Immature natural killer cell (primary cell): ENCODE results near the gene IL17RC. TPM values are rescaled to one million over a fixed set of nuclear protein-coding genes. Genes with fewer than 3 reads are reported as not detected.
A peak's percentile ranks its signal among the peaks of the same experiment; 100 is the strongest.
"Not testable (repeated sequence)": the region's sequence is repeated elsewhere in the genome, so short reads cannot be mapped to it uniquely, and the experiment has no call there.

ENCODE experiments used
- DNase-seq, 3 donors: peaks; one replicate each; pipeline ENCODE4 v3.0.0; 2022; ENCODE audit warnings: mixed read lengths in 1 of 3
- H3K27ac Mint-ChIP-seq, 6 donors: one replicate each; pipeline ENCODE4 v1.8.0; 2020; ENCODE audit warnings: mixed read lengths in 6 of 6, mild to moderate bottlenecking in 5 of 6, inconsistent platforms in 4 of 6, moderate library complexity in 3 of 6
- H3K27me3 Mint-ChIP-seq, 3 donors: one replicate each; pipeline ENCODE4 v1.8.0; 2020 to 2021; ENCODE audit warnings: low read depth in 3 of 3, mild to moderate bottlenecking in 3 of 3, mixed read lengths in 3 of 3, moderate library complexity in 3 of 3, inconsistent platforms in 1 of 3
- H3K36me3 Mint-ChIP-seq, 3 donors: one replicate each; pipeline ENCODE4 v1.8.0; 2020; ENCODE audit warnings: mixed read lengths in 3 of 3, inconsistent platforms in 2 of 3, mild to moderate bottlenecking in 2 of 3
- H3K4me1 Mint-ChIP-seq, 2 donors: one replicate each; pipeline ENCODE4 v1.8.0; 2020; ENCODE audit warnings: inconsistent platforms in 2 of 2, mild to moderate bottlenecking in 2 of 2, mixed read lengths in 2 of 2, moderate library complexity in 1 of 2
- H3K4me3 Mint-ChIP-seq, 5 donors: one replicate each; pipeline ENCODE4 v1.8.0; 2020; ENCODE audit warnings: mild to moderate bottlenecking in 5 of 5, mixed read lengths in 5 of 5, inconsistent platforms in 3 of 5, moderate library complexity in 3 of 5
- H3K9me3 Mint-ChIP-seq, 6 donors: one replicate each; pipeline ENCODE4 v1.8.0; 2020; ENCODE audit warnings: mild to moderate bottlenecking in 6 of 6, mixed read lengths in 6 of 6, inconsistent platforms in 4 of 6, moderate library complexity in 3 of 6
- polyA plus RNA-seq, 3 donors: library from polyadenylated mRNA; unstranded; fragments of 300-500 nt; fragmentation: Illumina TruSeq; gene quantifications; one replicate each; pipeline ENCODE4 v1.2.3, GENCODE V29; 2021

The IL17RC gene
- polyA plus RNA-seq, 3 donors from 2014 or later, result 1.7 to 16.5 (median 12.6) TPM

DNA sequence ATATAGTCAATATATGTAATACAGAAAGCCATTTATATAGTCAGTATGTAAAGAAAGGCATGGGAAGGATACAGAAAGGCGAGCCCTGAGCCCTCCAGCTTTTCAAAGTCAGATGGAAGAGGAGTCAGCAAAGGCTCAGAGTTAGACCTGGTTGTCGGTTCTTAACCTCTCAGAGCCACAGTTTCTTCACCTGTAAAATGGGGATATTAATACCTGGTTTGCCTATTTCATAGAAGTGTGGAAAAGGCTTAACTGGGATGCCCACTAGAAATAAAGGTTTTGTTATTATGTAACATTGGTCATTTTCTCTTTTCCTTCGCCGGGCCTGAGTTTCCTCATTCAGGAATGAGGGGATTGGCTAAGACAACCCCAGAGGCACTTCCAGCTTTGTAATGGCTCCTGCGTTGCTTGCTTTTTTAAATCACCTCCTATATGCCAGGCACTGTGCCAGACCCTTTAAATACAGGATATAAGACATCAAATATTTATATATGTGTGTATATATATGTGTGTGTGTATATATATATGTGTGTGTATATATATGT lies 19.1 kb downstream of the IL17RC start:
- Mint-ChIP-seq H3K27me3 (peaks cover 5 to 18% (median 11%) of the 10 kb centered on the region in 3 donors), H3K27ac (peak overlapping the region in 3 of 6 donors; percentile 48 to 99 (median 69)), H3K36me3 (peaks cover 4 to 8% (median 4%) of the 10 kb centered on the region in 3 donors), H3K9me3 (no peaks in the 10 kb centered on the region), H3K4me1 (peaks cover 40 to 51% of the 10 kb centered on the region in 2 donors), H3K4me3 (peak overlapping the region in 2 of 5 donors; percentile 28 to 46)
- DNase-seq, result no peak

DNA sequence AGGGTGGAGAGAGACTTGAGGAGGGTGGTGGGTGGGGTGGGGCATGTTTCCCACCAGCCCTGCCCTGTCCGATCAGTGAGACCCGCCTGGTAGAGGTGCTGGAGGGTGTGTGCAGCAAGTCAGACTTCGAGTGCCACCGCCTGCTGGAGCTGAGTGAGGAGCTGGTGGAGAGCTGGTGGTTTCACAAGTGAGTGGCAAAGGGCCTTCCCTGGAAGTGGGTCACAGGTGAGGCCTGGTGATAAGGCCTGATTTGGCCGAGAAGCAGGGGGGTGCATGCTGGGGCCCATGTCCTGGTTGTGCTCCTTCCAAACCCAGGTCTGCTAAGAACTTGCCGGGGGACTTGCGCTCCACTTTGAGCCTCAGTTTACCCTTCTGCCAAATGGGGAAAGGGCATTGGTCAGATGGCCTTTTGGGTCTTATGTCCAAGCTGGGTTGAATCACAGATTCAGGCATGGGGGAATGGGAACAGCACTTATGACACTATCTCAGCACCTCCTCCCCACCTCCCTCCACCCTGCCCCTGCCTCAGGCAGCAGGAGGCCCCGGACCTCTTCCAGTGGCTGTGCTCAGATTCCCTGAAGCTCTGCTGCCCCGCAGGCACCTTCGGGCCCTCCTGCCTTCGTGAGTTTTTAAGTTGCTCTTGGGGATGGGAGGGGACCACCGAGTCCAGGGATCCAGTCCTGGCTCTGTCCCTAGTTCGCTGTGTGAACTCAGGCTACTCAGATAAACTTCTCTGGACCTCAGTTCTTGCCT lies 20.8 kb downstream of the IL17RC start:
- no peak for DNase-seq
- H3K9me3 Mint-ChIP-seq, result no peaks in the 10 kb centered on the region
- peaks cover 4 to 8% (median 4%) of the 10 kb centered on the region in 3 donors for H3K36me3 Mint-ChIP-seq
- H3K4me1 Mint-ChIP-seq, result peaks cover 30 to 36% of the 10 kb centered on the region in 2 donors
- no peak overlapping the region for H3K27ac Mint-ChIP-seq
- no peak overlapping the region for H3K4me3 Mint-ChIP-seq
- H3K27me3 Mint-ChIP-seq, result peaks cover 5 to 17% (median 11%) of the 10 kb centered on the region in 3 donors

DNA sequence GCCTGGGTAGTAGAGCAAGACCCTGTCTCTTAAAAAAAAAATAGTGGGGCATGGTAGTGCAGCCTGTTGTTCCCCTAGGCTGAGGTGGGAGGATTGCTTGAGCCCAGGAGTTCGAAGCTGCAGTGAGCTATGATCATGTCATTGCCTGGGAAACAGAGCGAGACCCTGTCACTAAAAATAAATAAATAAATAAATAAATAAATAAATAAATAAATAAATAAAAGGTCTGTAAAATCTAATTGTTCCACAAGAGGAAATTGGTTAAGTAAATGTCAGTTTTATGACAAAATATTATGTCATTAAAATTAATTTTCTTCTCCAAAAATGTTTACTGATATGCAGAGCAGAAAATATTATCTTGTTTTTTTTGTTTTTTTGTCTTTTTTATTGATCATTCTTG lies 22.1 kb downstream of the IL17RC start:
- peaks cover 4 to 9% (median 8%) of the 10 kb centered on the region in 3 donors for H3K36me3 Mint-ChIP-seq
- peaks cover 22 to 32% of the 10 kb centered on the region in 2 donors for H3K4me1 Mint-ChIP-seq
- no peak for DNase-seq
- no peak overlapping the region for H3K4me3 Mint-ChIP-seq
- H3K9me3 Mint-ChIP-seq, result no peaks in the 10 kb centered on the region
- peaks cover 0 to 4% (median 2%) of the 10 kb centered on the region in 3 donors for H3K27me3 Mint-ChIP-seq
- H3K27ac Mint-ChIP-seq, result no peak overlapping the region

DNA sequence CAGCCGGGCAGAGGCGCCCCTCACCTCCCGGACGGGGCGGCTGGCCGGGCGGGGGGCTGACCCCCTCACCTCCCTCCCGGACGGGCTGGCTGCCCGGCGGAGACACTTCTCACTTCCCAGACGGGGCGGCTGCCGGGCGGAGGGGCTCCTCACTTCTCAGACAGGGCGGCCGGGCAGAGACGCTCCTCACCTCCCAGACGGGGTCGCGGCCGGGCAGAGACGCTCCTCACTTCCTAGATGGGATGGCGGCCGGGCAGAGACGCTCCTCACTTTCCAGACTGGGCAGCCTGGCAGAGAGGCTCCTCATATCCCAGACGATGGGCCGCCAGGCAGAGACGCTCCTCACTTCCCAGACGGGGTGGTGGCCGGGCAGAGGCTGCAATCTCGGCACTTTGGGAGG lies 23.0 kb downstream of the IL17RC start:
- not testable (repeated sequence) for H3K27me3 Mint-ChIP-seq, H3K4me3 Mint-ChIP-seq, H3K9me3 Mint-ChIP-seq, DNase-seq, H3K27ac Mint-ChIP-seq, H3K36me3 Mint-ChIP-seq
- peaks cover 13 to 22% of the 10 kb centered on the region in 2 donors for H3K4me1 Mint-ChIP-seq

DNA sequence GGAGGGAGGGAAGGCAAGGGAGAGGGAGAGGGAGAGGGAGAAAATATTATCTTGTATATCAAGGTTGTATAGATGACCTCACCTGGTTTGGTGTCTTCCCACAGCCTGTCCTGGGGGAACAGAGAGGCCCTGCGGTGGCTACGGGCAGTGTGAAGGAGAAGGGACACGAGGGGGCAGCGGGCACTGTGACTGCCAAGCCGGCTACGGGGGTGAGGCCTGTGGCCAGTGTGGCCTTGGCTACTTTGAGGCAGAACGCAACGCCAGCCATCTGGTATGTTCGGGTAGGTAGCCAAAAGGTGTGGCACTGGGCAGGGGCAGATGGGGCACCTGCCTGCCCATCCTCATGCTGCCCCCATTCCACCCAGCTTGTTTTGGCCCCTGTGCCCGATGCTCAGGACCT lies 23.8 kb downstream of the IL17RC start:
- no peak overlapping the region for H3K27ac Mint-ChIP-seq

DNA sequence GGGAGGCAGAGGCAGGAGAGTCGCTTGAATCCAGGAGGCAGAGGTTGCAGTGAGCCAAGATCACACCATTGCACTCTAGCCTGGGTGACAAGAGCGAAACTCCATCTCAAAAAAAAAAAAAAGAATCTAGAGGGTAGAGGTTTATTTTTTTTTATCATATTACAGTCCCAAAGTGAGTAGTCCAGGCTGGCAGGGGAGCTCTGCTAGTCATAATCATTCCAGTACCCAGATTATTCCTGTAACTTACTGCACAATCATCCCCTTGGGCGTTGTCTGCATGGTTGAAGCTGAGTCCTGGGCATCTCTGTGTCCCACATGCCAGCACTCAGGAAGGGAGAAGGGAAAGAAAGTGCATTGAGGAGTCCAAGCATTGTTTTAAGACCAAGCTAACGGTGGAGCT lies 25.3 kb downstream of the IL17RC start:
- H3K36me3 Mint-ChIP-seq, result peaks cover 0 to 5% (median 1%) of the 10 kb centered on the region in 3 donors
- peak overlapping the region in 2 of 6 donors; percentile 26 to 75 for H3K27ac Mint-ChIP-seq
- DNase-seq, result no peak
- peaks cover 1 to 6% of the 10 kb centered on the region in 2 donors for H3K4me1 Mint-ChIP-seq
- H3K4me3 Mint-ChIP-seq, result no peak overlapping the region
- H3K9me3 Mint-ChIP-seq, result no peaks in the 10 kb centered on the region
- no peaks in the 10 kb centered on the region for H3K27me3 Mint-ChIP-seq

More for the DNA sequence above, 23.8 kb downstream of the IL17RC start:
- Mint-ChIP-seq H3K4me3 (no peak overlapping the region), H3K4me1 (peaks cover 6 to 14% of the 10 kb centered on the region in 2 donors), H3K27me3 (no peaks in the 10 kb centered on the region), H3K9me3 (no peaks in the 10 kb centered on the region), H3K36me3 (peaks cover 4 to 9% (median 4%) of the 10 kb centered on the region in 3 donors)
- no peak for DNase-seq

DNA sequence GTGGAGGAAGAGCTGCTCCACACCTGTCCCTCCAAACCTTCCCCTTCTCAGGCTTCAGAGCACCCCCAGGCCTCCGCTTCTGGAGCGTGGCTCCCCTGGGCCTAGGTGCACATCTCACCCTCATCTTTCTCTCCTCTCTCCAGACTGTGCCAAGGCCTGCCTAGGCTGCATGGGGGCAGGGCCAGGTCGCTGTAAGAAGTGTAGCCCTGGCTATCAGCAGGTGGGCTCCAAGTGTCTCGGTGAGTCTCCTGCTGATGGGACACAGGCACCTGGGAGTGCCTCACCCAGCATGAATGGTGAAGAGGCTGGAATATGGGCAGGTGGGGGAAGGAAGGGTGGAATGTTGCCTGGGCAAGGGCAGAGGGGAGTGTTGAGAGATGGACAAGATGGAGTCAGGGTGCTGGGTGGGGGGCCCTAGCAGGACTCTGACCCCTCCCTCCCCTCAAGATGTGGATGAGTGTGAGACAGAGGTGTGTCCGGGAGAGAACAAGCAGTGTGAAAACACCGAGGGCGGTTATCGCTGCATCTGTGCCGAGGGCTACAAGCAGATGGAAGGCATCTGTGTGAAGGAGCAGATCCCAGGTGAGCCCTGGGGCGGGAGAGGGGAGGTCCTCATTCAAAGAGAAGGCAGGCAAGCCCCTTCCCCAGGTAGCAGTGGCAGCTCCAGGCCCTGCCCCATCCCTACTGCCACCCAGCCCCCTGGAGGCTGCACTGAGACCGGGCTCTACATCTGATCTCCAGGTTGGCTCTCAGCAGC lies 26.2 kb downstream of the IL17RC start:
- H3K27me3 Mint-ChIP-seq, result no peaks in the 10 kb centered on the region
- H3K36me3 Mint-ChIP-seq, result peaks cover 0 to 5% (median 0%) of the 10 kb centered on the region in 3 donors
- DNase-seq, result no peak
- H3K4me1 Mint-ChIP-seq, result peaks cover 0 to 4% of the 10 kb centered on the region in 2 donors
- H3K9me3 Mint-ChIP-seq, result no peaks in the 10 kb centered on the region
- H3K27ac Mint-ChIP-seq, result peak overlapping the region in 1 of 6 donors; percentile 62
- no peak overlapping the region for H3K4me3 Mint-ChIP-seq

DNA sequence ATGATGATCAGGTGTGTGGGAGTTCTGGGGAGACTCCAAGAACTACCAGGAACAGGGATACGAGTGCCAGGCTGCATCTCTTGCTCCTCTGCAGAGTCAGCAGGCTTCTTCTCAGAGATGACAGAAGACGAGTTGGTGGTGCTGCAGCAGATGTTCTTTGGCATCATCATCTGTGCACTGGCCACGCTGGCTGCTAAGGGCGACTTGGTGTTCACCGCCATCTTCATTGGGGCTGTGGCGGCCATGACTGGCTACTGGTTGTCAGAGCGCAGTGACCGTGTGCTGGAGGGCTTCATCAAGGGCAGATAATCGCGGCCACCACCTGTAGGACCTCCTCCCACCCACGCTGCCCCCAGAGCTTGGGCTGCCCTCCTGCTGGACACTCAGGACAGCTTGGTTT lies 27.4 kb downstream of the IL17RC start:
- peak overlapping the region in 2 of 6 donors; percentile 33 to 64 for H3K27ac Mint-ChIP-seq
- peaks cover 0 to 5% (median 0%) of the 10 kb centered on the region in 3 donors for H3K36me3 Mint-ChIP-seq
- no peak overlapping the region for H3K4me3 Mint-ChIP-seq
- DNase-seq, result no peak
- no peaks in the 10 kb centered on the region for H3K9me3 Mint-ChIP-seq
- H3K4me1 Mint-ChIP-seq, result peaks cover 0 to 4% of the 10 kb centered on the region in 2 donors
- H3K27me3 Mint-ChIP-seq, result no peaks in the 10 kb centered on the region

DNA sequence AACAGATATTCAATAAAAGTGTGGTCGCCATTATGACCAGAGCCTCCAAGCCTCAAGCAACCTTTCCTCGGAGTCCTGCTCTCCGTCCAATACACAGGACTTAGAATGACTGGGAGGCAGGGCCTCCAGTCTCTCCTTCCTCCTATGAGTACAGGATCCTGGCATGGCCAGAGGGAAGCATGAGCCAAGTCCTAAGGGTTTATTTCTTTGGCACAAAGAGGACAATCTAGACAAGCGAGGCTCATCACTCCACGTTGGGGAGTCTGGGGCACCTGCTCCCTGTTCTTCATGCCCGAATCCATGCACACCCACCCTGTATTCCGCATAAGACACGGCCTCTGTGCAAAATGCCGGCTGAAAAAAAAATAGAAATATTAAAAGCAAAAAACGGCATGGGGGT lies 28.5 kb downstream of the IL17RC start:
- peaks cover 0 to 5% (median 0%) of the 10 kb centered on the region in 3 donors for H3K36me3 Mint-ChIP-seq
- H3K9me3 Mint-ChIP-seq, result no peaks in the 10 kb centered on the region
- no peaks in the 10 kb centered on the region for H3K27me3 Mint-ChIP-seq
- DNase-seq, result no peak
- H3K27ac Mint-ChIP-seq, result peak overlapping the region in 5 of 6 donors; percentile 25 to 78 (median 46)
- peak overlapping the region; percentile 38 to 62 (median 54) for H3K4me3 Mint-ChIP-seq
- peaks cover 0 to 4% of the 10 kb centered on the region in 2 donors for H3K4me1 Mint-ChIP-seq

DNA sequence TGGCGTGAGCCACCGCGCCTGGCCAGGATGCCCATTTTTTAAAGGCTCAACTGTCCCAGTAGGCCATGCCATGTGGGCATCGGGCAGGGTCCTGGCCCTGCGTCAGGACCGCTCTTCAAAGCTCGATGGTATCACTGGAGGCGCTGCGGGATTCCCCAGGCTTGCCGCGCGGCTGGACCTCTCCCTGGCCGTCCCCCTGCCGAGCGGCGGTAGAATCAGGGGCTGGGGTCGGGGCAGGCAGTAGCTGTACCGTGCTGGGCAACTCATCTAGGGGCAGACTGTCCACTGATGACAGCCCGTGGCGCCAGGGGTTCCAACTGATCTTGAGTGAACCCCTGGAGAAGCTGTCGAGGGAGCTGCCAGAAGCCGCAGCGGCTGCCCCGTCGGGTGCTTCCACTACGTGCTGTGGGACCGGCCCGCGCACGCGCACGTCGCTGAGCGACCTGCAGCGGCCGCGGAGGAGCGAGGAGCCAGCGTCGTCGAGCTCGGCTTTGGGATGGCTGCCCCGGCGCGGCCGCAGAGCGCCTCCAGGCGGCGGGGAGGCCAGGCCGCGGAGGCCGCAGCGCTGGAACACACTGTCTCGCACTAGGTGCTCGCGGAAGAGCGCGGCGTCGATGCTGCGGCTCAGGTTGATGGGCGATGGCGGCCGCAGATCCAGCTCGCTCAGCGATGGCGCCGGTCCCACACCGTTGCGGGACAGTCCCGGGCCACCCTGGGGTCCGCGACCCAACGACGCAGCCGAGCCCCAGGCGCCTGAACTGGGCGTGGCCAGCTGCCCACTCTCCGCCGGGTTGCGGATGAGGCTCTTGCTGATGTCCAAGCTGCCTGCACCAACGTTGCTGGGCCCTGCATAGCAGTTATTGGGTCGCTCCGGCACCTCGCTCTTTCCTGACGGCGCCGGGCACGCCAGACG lies 29.5 kb downstream of the IL17RC start:
- H3K4me1 Mint-ChIP-seq, result peaks cover 6 to 8% of the 10 kb centered on the region in 2 donors
- peak overlapping the region; percentile 72 to 83 (median 82) for H3K4me3 Mint-ChIP-seq
- peak overlapping the region in 5 of 6 donors; percentile 81 to 94 (median 87) for H3K27ac Mint-ChIP-seq
- H3K36me3 Mint-ChIP-seq, result peaks cover 0 to 5% (median 0%) of the 10 kb centered on the region in 3 donors
- H3K9me3 Mint-ChIP-seq, result no peaks in the 10 kb centered on the region
- H3K27me3 Mint-ChIP-seq, result no peaks in the 10 kb centered on the region
- peak; percentile 84 to 92 (median 84) for DNase-seq

DNA sequence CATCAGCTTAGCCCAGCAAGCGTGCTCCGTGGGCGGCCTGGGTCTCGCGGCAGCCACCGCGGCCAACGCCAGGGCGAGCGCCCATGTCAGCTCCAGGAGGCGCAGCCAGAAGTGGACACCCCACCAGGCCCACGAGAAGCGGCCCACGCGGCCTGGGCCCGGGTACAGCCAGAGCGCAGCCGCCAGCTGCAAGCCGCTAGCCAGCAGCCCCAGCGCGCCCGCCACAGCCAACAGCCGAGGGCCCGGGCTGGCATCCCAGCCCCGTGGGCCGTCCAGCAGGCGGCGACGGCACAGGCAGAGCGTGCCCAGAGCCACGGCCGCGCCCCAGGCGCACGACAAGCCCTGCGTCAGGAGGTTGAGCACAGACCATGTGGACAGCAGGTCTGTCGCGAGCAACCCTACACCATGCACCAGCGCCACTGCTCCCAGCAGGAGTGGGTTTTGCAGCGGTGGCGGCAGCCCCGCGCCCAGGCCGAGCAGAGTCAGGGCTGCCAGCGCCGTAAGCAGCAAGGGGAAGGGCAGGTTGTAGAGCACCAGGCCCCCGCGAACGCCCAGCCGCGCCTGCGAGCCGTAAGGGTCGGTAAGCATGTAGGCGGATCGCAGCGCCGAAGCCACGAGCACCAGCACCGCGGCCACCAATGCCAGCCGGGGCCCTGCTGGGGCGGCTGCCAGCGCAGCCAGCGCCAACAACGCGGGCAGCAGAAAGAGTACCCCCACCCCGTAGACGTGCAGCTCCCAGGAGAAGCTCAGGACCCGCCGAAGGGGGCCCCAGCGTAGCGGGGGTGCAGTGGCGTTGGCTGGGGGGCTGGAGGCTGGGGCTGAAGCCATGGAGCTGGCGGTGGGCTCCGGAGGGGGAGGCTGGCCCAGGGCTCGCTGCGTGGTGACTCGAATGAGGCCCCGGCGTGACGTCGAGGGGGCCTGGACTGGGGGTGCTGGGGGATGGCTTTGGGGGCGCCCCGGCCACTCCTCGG lies 30.4 kb downstream of the IL17RC start:
- H3K9me3 Mint-ChIP-seq, result no peaks in the 10 kb centered on the region
- no peak overlapping the region for H3K27ac Mint-ChIP-seq
- peaks cover 12 to 15% of the 10 kb centered on the region in 2 donors for H3K4me1 Mint-ChIP-seq
- no peak overlapping the region for H3K4me3 Mint-ChIP-seq
- no peak for DNase-seq
- no peaks in the 10 kb centered on the region for H3K27me3 Mint-ChIP-seq
- peaks cover 0 to 5% (median 0%) of the 10 kb centered on the region in 3 donors for H3K36me3 Mint-ChIP-seq

DNA sequence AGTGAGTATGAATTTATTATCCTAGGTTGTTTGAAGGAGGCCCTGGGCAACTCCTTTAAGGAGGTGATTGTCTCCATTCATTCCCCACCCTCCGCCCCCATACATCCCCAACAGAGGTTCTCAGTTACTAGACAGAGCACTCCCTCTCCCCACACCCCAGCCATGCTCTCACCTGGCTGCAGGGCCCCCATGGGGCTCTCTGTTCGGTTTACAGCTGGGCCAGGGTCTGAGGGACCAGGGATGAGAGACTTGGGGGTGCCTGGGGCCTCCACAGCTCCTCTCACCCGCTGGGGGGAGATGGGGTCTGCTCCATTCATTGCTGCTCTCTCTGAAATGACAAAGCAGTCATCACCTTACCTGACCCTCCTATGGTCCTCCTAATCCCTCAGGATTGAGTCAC lies 31.7 kb downstream of the IL17RC start:
- H3K36me3 Mint-ChIP-seq, result no peaks in the 10 kb centered on the region
- H3K4me3 Mint-ChIP-seq, result peak overlapping the region in 1 of 5 donors; percentile 45

More for the DNA sequence above, 31.7 kb downstream of the IL17RC start:
- Mint-ChIP-seq H3K9me3 (no peaks in the 10 kb centered on the region), H3K27ac (no peak overlapping the region), H3K27me3 (peaks cover 0 to 6% (median 2%) of the 10 kb centered on the region in 3 donors), H3K4me1 (peaks cover 19 to 22% of the 10 kb centered on the region in 2 donors)
- DNase-seq, result no peak
